NOMO-1 treated with DMSO at 0.1 percent for 48 hours (cell line): Measurements from ENCODE around the gene BDKRB2.
A peak's percentile ranks its signal among the peaks of the same experiment; 100 is the strongest.

Source experiments
- DNase-seq: peaks from one replicate; lab custom pipeline; 2025; ENCODE audit not compliant: unreplicated experiment; lab: John Stamatoyannopoulos, UW

BDKRB2 gene

GRCh38 chr14:96250485-96250884 is 45.8 kb downstream of the BDKRB2 start:
- DNase-seq = no peak

- DNase-seq = no peak
These were observed 47.1 kb downstream of the BDKRB2 start for GRCh38 chr14:96251656-96252155.

GRCh38 chr14:96252323-96252998 is 47.8 kb downstream of the BDKRB2 start:
- DNase-seq = no peak

GRCh38 chr14:96252999-96253539 is 48.4 kb downstream of the BDKRB2 start:
- no peak for DNase-seq

GRCh38 chr14:96254687-96255086 is 50.0 kb downstream of the BDKRB2 start:
- DNase-seq = no peak

- no peak for DNase-seq
These were observed 51.1 kb downstream of the BDKRB2 start, which contains the start of gene BDKRB1 for GRCh38 chr14:96255501-96256366. Gene BDKRB1, plus strand, starts transcription at chr14:96256210. Its CDS starts 7,473 bp downstream, at chr14:96263683.

GRCh38 chr14:96256407-96256806 is 51.8 kb downstream of the BDKRB2 start:
- no peak for DNase-seq

GRCh38 chr14:96257056-96257455 is 52.4 kb downstream of the BDKRB2 start:
- no peak for DNase-seq

- no peak for DNase-seq
These were observed 53.3 kb downstream of the BDKRB2 start for GRCh38 chr14:96257900-96258299.

- DNase-seq = peak; percentile 43
These were observed 55.7 kb downstream of the BDKRB2 start for GRCh38 chr14:96260341-96260821.

GRCh38 chr14:96261053-96261452 is 56.4 kb downstream of the BDKRB2 start:
- DNase-seq = no peak

- DNase-seq = no peak
These were observed 57.4 kb downstream of the BDKRB2 start for GRCh38 chr14:96261772-96262655.

GRCh38 chr14:96263347-96264199 is 58.9 kb downstream of the BDKRB2 start:
- no peak for DNase-seq

- DNase-seq = no peak
These were observed 59.5 kb downstream of the BDKRB2 start for GRCh38 chr14:96264200-96264553.

GRCh38 chr14:96264853-96265252 is 60.2 kb downstream of the BDKRB2 start:
- no peak for DNase-seq

GRCh38 chr14:96265383-96266095 is 60.9 kb downstream of the BDKRB2 start:
- DNase-seq = no peak

GRCh38 chr14:96267336-96267735 is 62.7 kb downstream of the BDKRB2 start:
- no peak for DNase-seq

- DNase-seq = no peak
These were observed 63.3 kb downstream of the BDKRB2 start for GRCh38 chr14:96267916-96268315.
